A549 (cell line): Measurements from ENCODE around the gene TMIGD2.

Experiments used
- POLR2A ChIP-seq: IDR thresholded peaks from 2 replicates; pipeline ENCODE4 v1.6.1; 2012; ENCODE audit warnings: mild to moderate bottlenecking, low read length
- RFX5 ChIP-seq: fragments of 450-650 bp; IDR thresholded peaks from 2 replicates; pipeline ENCODE4 v1.7.1; 2014; ENCODE audit warnings: antibody characterized with exemption, mild to moderate bottlenecking, moderate library complexity
- TF ChIP-seq, protein P1 (sequence below): fragments of >200 bp; sonication (Bioruptor Twin); formaldehyde crosslinking; IDR thresholded peaks from 3 replicates; pipeline ENCODE4 v1.5.1; 2016

DNA sequence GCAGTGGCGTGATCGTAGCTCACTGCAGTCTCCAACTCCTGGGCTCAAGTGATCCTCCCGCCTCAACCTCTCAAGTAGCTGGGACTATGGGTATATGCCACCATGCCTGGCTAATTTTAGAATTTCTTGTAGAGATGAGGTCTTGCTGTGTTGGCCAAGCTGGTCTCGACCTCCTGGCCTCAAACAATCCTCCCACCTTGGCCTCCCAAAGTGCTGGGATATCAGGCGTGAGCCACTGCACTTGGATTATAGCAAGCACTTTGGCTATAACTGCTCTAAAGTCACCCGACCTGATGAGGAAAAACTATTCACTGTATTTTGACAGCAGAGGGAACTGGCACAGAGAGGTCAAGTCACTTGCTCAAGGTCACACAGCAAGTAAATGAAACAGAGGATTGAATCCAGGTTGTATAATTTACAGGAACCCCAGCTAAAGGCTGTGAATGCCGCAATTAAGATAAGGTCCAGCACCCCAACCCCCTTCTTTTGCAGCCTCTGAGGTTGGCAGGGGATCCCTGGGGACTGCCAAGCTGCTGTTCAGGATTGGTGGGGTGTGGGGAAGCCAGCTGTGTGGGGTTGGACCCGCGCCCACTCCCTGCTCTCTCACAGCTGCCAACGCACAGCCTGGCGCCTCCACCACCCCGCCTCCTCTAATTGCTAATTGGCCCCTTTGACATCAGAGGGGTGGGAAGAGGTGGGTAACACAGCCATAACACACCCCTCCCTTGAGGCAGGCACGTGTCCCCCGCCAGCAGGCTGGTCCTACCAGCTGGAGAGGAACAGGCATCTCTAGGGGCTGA, 6.0 kb downstream of the TMIGD2 start:
- TF ChIP-seq RFX5: no peak
- no peak for TF ChIP-seq POLR2A
- TF ChIP-seq, protein P1, sequence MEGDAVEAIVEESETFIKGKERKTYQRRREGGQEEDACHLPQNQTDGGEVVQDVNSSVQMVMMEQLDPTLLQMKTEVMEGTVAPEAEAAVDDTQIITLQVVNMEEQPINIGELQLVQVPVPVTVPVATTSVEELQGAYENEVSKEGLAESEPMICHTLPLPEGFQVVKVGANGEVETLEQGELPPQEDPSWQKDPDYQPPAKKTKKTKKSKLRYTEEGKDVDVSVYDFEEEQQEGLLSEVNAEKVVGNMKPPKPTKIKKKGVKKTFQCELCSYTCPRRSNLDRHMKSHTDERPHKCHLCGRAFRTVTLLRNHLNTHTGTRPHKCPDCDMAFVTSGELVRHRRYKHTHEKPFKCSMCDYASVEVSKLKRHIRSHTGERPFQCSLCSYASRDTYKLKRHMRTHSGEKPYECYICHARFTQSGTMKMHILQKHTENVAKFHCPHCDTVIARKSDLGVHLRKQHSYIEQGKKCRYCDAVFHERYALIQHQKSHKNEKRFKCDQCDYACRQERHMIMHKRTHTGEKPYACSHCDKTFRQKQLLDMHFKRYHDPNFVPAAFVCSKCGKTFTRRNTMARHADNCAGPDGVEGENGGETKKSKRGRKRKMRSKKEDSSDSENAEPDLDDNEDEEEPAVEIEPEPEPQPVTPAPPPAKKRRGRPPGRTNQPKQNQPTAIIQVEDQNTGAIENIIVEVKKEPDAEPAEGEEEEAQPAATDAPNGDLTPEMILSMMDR: no peak
